Mammary epithelial cell (primary cell): Measurements from ENCODE around the gene LPAR5.

Experiments used
- EZH2 ChIP-seq: IDR thresholded peaks from 2 replicates; pipeline ENCODE4 v1.6.1; 2012; ENCODE audit warnings: low read length, inconsistent platforms, borderline replicate concordance
- TF ChIP-seq, protein P1 (sequence below), 2 donors: IDR thresholded peaks in 1 of 2; conservative IDR thresholded peaks in 1 of 2; 2 replicates each; pipeline ENCODE4 v1.5.1; 2011 to 2012; ENCODE audit warnings: inconsistent platforms in 2 of 2, low read length in 2 of 2, mild to moderate bottlenecking in 2 of 2, control low read depth in 1 of 2, low read depth in 1 of 2; ENCODE audit not compliant: insufficient read depth in 1 of 2; ENCODE audit errors: extremely low read depth in 1 of 2

DNA sequence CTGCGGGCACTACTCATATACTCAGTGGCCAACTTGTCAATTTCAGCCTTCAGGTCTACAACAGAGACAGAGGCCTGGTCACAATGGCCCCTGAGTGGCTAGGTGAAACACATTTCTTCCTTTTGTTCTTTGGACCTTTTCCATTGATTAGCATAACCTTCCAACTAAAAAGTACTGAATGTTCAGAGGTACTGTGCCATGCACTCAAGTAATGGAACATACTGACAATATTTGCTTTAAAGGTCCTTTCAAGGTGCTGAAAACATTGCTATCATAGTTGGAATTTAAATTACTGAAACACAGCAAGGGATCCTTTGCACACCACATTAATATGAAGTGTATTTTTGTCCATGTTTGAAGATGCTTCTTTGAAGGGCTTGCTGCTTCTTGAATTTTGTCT, 17.6 kb upstream of the LPAR5 start:
- no peak for TF ChIP-seq EZH2
- TF ChIP-seq, protein P1, sequence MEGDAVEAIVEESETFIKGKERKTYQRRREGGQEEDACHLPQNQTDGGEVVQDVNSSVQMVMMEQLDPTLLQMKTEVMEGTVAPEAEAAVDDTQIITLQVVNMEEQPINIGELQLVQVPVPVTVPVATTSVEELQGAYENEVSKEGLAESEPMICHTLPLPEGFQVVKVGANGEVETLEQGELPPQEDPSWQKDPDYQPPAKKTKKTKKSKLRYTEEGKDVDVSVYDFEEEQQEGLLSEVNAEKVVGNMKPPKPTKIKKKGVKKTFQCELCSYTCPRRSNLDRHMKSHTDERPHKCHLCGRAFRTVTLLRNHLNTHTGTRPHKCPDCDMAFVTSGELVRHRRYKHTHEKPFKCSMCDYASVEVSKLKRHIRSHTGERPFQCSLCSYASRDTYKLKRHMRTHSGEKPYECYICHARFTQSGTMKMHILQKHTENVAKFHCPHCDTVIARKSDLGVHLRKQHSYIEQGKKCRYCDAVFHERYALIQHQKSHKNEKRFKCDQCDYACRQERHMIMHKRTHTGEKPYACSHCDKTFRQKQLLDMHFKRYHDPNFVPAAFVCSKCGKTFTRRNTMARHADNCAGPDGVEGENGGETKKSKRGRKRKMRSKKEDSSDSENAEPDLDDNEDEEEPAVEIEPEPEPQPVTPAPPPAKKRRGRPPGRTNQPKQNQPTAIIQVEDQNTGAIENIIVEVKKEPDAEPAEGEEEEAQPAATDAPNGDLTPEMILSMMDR (conservative IDR thresholded peaks at IDR 0.05 in 1 of 2, IDR thresholded peaks at IDR 0.05 in 1 of 2; ENCODE audit: extremely low read depth in 1 of 2, insufficient read depth in 1 of 2, low read depth in 1 of 2, low read length in 2 of 2) = no peak
